ENCODE results near the gene AGPAT1. TPM values are rescaled to one million over a fixed set of nuclear protein-coding genes. Genes with fewer than 3 reads are reported as not detected.

The AGPAT1 gene
- total and polyA plus RNA-seq, 10 of the 15 experiments (the other 5 are each of a cell fraction or from before 2014, with no cell fraction given), result 13.9 to 39.5 (median 24.7) TPM

- no peak for TF ChIP-seq KAT2A (conservative IDR thresholded peaks at IDR 0.05; ENCODE audit: control insufficient read depth, low read depth, low read length)
- TF ChIP-seq RAD21 (IDR thresholded peaks at IDR 0.05; ENCODE audit: insufficient read depth, low read depth, low read length), result no peak
- no peak for TF ChIP-seq NFYB (IDR thresholded peaks at IDR 0.05; ENCODE audit: insufficient read depth, low read depth, low read length)
- TF ChIP-seq IRF4 (IDR thresholded peaks at IDR 0.05; ENCODE audit: low read depth, low read length), result peak; percentile 33; the same call in 1 of the 2 replicates
- no peak for TF ChIP-seq PML (IDR thresholded peaks at IDR 0.05; ENCODE audit: low read length)
- 0 out of 2 replicates have a peak, but pooled peaks have one; percentile 46 for TF ChIP-seq BRCA1 (IDR thresholded peaks at IDR 0.05; ENCODE audit: low read depth, low read length)
- no peak for TF ChIP-seq RAD51 (IDR thresholded peaks at IDR 0.05)
- no peak; the same call in 1 of the 2 replicates for TF ChIP-seq PRDM15 (CRISPR knock-in tag; IDR thresholded peaks at IDR 0.05)
- peak; percentile 71; the same call in 1 of the 2 replicates for TF ChIP-seq PAX5 (IDR thresholded peaks at IDR 0.05; ENCODE audit: borderline replicate concordance, low read depth, low read length)
- TF ChIP-seq ZNF274 (IDR thresholded peaks at IDR 0.05; ENCODE audit: insufficient read depth, insufficient read length), result no peak
- peak; percentile 65; the same call in 1 of the 2 replicates for TF ChIP-seq ELK1 (IDR thresholded peaks at IDR 0.05; ENCODE audit: low read depth, low read length)
- peak; percentile 64 for TF ChIP-seq NR2F1 (conservative IDR thresholded peaks at IDR 0.05)
- TF ChIP-seq MTA2 (IDR thresholded peaks at IDR 0.05; ENCODE audit: low read depth), result peak; percentile 60; the same call in 1 of the 2 replicates
- TF ChIP-seq SMAD5 (IDR thresholded peaks at IDR 0.05; ENCODE audit: low read depth), result peak; percentile 75; the same call in 1 of the 2 replicates
- peak; percentile 97 for TF ChIP-seq CREM (IDR thresholded peaks at IDR 0.05; ENCODE audit: low read depth)
- no peak for TF ChIP-seq HDAC2 (IDR thresholded peaks at IDR 0.05)
- no peak for TF ChIP-seq SIX5 (IDR thresholded peaks at IDR 0.05; ENCODE audit: low read depth, low read length, severe bottlenecking)
- TF ChIP-seq MYC (IDR thresholded peaks at IDR 0.05; ENCODE audit: insufficient read depth, insufficient read length, insufficient replicate concordance, low read length, severe bottlenecking), result no peak
- TF ChIP-seq EGR1 (IDR thresholded peaks at IDR 0.05; ENCODE audit: borderline replicate concordance in 1 of 2, low read depth in 2 of 2, low read length in 2 of 2), result peak in 1 of 2 experiments; percentile 70; a peak in 1 of 3 replicates
- TF ChIP-seq REST (IDR thresholded peaks at IDR 0.05; ENCODE audit: low read depth, low read length), result no peak
- peak; percentile 63 for TF ChIP-seq HCFC1 (IDR thresholded peaks at IDR 0.05; ENCODE audit: low read length)
- peak; percentile 93 for TF ChIP-seq POLR2A (IDR thresholded peaks at IDR 0.05; ENCODE audit: low read depth, low read length)
- TF ChIP-seq RUNX3 (IDR thresholded peaks at IDR 0.05; ENCODE audit: low read length), result no peak
- no peak for TF ChIP-seq WRNIP1 (IDR thresholded peaks at IDR 0.05; ENCODE audit: borderline replicate concordance, low read depth, low read length)
Measured at GRCh38 chr6:32195902-32196681, 20.2 kb upstream of the AGPAT1 start (continued).

Measured in GM12878 (cell line).